T-helper 2 cell treated with Interferon-gamma antibody and Interleukin-4, amounts not matched to agents 100 ng/mL and 5 ng/mL, for 36 hours (primary cell): ENCODE measurements around the gene KCTD3. TPM values are rescaled to one million over a fixed set of nuclear protein-coding genes. Genes with fewer than 3 reads are reported as not detected.

Experiments
- intact Hi-C: fragments of 100-400 bp; cut with micrococcal nuclease; formaldehyde crosslinking; loops from one replicate; pipeline ENCODE4 v1.15.1; 2023
- total RNA-seq: library from RNA; stranded (reverse); gene quantifications from 2 replicates; pipeline ENCODE4 v1.2.3, GENCODE V29; 2022

Gene KCTD3
- total RNA-seq, 1 donor from 2014 or later: 4.9 TPM

- intact Hi-C loops: no loop called here
Measured at GRCh38 chr1:215603319-215603718, 36.2 kb downstream of the KCTD3 start.

GRCh38 chr1:215605011-215605621 lies 38.0 kb downstream of the KCTD3 start:
- intact Hi-C loops: no loop called here

- intact Hi-C loops: no loop called here
Measured at GRCh38 chr1:215606036-215606435, 38.9 kb downstream of the KCTD3 start.

- intact Hi-C loops: no loop called here
Measured at GRCh38 chr1:215606564-215607168, 39.6 kb downstream of the KCTD3 start.

DNA sequence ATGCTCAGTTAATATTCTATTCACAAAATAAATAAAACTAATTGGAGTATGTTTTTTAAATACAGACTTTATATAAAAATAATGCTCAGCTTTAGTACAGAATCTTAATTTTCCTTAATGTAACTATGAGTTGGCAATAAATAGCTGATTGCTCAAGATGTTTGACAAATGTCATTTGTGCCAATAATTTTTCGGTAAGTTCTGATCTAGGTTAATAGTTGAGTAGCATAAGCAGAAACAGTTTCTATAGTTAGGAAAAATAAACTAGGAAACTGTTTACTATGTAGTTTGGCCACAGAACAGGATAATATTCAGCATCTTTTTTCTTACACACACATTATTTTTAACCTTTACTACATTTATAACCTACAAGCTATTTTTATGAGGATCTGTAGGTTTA lies 40.3 kb downstream of the KCTD3 start:
- intact Hi-C loops: no loop called here

DNA sequence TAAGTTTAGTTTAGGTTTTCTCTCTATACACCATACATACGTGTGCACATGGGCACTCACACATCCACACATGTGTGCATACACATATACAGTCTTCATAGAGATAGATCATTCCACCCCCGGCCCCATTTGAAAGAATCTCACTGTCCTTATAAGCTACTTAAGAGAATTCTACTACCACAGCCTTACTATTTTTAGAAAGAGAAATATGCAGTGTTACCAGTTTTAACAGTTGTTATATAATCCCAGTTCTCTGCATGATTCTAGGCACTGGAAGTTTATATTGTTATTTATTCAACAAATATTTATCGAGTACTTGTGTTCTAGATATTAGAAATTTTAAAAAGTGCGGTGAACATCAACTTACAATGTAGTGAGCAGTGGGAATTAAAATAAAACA lies 41.5 kb downstream of the KCTD3 start:
- intact Hi-C loops: no loop called here

GRCh38 chr1:215612391-215612790 lies 45.3 kb downstream of the KCTD3 start:
- intact Hi-C loops: no loop called here

DNA sequence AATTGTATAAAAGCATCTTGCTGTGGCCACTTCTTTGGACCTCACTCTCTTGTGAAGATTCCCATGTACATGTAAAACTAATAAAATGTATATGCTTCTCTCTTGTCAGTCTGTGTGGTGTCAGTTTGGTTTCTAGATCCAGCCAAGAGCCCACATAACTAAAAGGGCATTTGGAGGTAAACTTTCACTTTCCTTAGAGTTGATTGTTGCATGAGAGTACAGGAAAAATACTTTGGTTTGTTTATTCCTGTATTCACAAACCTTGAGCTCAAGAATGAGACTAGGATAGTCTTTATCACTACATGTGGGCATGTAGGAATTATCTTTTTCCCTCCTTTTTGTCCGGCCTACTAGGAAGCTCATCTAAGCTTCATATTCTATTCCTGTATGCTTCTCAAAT lies 50.9 kb downstream of the KCTD3 start:
- intact Hi-C loops: no loop called here

DNA sequence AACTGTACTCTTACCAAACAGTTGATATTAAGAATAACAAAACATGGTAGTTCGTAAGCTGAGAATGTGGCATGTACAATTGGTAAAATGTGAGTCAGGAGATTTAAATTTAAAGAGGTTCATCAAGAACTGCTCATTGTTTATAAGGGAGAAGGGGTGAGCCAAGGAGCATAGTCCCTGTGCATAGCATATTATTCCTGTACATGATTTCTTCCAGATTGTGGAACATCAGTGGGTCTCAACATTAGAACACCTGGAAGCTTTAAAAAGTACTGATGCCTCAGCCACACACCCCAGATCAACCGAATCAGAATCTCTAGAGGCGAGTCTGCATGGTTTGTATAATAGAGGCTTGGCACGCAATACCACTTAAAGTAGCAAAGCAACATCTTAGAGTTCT lies 56.1 kb downstream of the KCTD3 start:
- intact Hi-C loops: no loop called here

GRCh38 chr1:215625949-215626348 lies 58.8 kb downstream of the KCTD3 start:
- intact Hi-C loops: no loop called here

DNA sequence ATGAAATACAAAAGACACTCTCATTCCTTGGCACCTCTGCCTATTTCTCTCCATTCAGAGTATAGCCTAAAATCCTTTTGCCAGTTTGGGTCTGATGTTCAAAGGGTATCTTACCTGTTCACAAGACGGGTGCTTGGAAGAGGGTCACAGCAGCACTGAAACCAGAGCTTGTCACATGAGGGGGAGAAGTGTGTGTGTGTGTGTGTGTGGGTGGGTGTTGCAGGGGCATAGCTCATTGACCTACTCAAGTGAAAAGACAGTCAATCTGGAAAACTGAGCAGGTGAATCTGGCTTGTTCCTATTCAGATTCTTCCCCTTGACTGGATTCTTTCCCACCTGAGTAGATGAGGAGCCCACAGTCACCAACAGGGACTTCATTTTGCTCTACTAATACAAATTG lies 63.9 kb downstream of the KCTD3 start:
- intact Hi-C loops: no loop called here

DNA sequence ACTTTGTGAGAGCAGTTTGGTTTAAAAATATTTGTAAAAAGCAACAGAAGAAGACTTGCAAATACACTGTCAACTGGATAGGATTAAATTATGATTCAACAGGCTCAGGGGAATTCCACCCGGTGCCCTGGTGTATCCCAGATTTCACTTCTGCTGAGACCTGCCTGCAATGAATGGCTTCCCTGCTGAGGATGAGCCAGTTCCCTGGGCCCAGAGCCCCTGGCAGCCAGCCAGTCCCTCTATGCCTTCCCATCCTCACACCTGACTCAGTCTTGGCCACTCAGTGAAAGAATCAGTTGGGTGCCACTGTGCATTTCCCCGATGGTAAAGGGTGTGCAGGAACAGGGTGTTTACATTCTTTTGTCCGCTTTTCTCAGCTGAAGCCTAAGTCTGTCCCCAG lies 64.4 kb downstream of the KCTD3 start:
- intact Hi-C loops: no loop called here

DNA sequence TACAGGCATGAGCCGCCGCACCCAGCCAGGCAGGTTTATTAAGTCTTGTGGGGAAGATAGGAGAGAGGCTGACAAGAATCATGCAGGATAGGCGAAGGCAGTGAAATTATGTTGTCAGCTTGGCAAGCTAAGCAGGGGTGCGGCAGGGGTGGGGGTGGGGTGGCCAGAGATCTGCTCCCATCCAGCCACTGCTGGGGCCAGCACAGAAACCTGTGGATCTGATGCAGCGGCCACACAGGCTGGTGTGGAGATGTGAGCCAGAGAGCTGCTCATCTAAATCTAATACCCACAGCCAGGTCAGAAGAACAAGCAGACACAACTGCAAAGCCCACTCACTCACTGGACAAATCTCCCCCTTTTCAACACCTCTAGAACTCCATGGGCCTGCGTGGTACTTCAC lies 68.7 kb downstream of the KCTD3 start:
- intact Hi-C loops: no loop called here

DNA sequence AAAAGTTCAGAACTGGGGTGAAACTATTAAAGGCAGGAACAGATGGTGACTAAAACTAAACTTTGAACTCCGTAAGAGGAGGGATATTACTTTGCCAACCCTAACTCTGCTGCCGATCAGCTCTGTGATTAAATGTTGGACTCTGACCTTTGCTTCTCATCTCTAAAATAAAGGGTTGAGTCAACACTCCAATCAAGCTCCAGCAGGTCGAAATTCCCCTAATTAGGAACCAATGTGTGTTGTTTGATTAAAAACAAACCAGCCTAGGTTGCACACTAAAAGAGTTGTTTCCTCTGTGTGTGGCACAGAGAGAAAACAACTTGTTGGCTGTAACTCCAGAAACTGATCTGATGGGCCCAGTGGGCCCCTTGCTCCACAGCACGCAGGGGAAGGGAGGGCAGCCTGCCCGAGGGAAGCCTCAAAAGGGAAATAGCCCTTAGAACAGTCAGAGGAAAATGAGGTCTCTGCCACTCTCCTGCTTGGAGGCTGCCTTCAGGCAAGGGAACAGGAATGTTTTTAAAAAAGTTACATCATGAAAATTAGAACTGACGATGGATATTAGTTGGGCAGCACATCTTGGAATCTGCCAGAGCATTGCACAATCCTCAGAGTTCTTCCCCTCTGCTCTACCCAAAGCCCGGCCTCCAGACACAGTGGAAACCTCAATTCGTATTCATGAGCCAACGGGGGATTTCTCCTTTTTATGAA lies 69.3 kb downstream of the KCTD3 start:
- intact Hi-C loops: no loop called here

DNA sequence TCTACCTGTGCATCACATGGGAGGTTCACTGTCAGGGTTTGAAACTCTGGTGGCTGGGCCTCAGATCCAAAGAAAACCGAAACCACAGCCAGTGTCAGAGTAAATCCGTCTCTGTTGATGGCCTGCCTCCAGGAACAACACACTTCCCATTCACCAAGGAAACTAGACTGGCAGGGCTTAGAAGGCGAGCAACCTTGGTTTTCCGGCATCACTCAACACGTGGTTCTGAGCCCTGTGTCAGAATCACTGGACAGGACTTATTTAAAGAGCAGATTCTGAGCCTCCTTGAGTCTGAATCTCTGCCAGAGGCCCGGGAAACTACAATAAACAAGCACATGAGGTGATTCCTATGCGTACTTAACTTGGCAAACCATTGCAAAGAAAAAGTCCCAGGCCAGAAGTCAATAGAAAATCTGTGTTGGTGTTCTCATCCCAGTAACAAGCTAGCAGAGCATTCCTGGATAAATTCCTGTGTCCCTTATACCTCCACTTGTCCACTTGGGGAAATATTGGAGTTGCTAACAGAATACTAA lies 70.0 kb downstream of the KCTD3 start:
- intact Hi-C loops: no loop called here

DNA sequence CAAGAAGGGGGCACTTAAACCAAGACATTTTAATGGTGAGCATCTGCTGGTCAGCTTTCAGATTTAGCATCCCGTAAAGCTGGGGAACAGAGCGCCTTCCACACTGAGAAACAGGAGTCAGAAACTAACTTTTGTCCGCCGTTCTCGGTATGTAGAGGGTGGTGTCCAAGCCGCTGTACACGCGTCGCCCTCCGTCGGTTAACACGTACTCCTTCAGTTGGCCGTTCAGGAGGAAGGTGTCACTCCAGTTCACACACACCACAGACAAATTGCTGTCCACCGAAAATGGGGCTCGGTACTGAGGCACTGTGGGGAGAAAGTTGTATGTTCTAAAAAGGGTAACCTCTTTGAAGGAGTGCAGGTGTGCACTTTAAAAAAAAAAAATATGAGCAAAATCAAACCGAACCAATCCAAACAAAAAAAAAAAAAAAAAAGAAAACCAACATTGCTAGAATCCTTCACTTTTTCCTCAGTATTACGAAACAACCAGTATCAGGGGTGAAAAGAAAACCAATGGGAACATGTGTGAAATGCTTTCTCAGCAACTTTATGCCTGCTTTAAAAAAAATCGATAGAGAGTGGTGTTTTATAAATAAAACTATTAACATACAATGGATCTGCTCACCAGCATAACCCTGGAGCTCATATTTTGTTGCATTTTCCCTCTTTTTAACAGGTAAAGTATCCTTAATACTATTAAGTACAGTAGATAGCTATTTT lies 73.5 kb downstream of the KCTD3 start:
- intact Hi-C loops: no loop called here

DNA sequence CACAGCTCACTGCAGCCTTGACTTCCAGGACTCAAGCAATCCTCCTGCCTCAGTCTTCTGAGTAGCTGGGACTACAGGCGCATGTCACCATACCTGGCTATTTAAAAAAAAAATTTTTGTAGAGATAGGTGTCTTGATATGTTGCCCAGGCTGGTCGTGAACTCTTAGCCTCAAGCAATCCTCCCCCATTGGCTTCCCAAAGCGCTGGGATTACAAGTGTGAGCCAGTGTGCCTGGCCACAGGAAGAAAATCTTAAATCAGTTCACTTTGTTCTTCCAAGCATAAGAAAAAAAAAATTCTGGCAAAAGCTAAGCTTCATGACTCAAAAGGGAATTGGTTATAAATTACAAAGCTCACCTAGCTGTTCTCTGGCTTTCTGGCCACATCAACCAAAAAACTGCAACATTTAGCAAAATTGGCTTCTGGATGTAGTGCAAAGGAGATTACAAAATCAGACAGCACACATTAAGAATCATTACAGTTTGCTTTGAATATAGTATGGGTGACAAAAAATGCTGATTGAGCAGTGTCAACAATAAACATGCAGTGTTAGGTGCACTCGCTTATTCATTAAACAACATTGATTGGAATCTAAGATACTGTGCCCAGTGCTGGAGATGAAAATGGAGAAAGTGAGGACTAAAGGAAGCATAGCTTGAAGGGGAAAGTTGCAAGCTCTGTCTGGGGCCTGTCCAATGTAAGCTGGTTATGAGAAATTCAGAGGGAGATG lies 76.7 kb downstream of the KCTD3 start:
- intact Hi-C loops: no loop called here

GRCh38 chr1:215645182-215645581 lies 78.1 kb downstream of the KCTD3 start:
- intact Hi-C loops: no loop called here

GRCh38 chr1:215645861-215646260 lies 78.8 kb downstream of the KCTD3 start:
- intact Hi-C loops: no loop called here

DNA sequence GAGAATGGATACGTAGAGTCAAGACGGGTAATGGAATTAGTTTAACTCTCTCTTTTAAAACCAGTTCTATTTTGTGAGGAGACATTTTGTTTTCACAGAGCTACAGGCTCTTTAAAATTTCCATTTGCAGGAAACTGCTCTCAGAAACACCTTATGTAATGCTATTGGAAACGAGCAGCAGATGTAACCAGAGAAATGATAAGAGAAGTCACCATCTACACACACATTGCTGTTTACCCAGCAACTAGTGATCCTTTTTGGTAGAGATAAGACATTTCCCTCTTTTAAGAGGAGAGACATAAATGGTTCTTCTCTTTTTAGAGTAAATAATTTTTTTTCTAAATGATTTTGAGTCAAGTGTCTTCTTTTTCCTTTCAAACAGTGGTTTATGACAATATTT lies 80.6 kb downstream of the KCTD3 start:
- intact Hi-C loops: no loop called here

GRCh38 chr1:215648957-215649356 lies 81.9 kb downstream of the KCTD3 start:
- intact Hi-C loops: no loop called here
